GM18502 (cell line): ENCODE data around the gene KMT2E.
"Not testable (repeated sequence)": the region's sequence is repeated elsewhere in the genome, so short reads cannot be mapped to it uniquely, and the experiment has no call there.

ENCODE experiments used
- ATAC-seq: cut with Tn5 transposase; IDR thresholded peaks from one replicate; pipeline ENCODE4 v1.9.1; 2021; ENCODE audit warnings: mild to moderate bottlenecking; ENCODE audit not compliant: unreplicated experiment, poor library complexity

KMT2E gene

DNA sequence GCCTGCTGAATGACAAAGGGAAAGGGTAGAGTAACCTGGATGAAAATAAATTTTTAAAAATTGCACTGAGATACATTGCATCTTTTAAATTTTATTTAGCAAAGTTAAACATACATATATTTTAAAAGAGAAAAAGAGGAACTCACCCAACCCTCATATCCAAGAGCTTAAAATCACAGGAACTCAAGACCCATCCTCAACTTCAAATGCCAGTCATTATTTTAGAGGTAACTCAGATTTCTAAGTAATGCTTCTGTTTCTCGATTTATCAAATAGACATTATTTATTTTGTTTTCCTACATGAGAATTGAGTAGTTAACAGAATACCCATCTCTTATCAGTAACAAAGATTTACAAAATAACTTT lies 32.4 kb upstream of the KMT2E start:
- no peak for ATAC-seq

DNA sequence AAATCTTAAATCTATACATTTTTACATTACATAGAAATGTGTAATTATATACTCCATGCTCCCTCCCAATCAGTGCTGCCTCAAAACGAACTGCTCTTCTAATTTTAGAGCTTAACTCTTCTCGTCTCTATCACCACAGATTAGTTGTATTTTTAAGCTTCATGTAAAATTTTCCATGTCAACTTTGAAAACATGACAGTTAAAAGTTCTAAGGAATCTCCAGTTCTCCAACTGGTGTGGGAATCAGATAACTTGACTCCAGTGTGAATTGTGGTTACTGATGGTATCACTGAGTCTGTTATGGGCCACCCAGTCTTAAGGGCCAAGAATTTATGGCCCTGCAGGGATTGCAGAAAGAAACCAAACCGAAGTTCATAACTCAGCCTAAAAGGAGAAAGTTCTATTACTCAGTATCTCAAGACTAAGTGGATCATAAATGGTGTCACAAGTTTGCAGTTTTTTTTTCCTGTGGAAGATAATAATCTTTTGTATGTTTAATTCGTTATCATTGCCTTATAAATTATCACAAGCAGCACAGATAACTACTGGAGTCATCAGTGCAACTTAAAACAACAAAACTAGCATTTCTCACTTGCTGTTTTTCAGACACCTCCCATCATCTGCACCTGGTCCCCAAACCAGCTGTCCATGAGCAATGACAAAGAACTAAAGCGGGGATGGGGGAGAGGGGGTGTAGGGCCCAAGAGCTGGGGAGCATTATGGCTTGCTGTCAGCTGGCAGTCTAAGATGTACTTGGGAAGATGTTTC lies 31.5 kb upstream of the KMT2E start:
- ATAC-seq, result no peak

DNA sequence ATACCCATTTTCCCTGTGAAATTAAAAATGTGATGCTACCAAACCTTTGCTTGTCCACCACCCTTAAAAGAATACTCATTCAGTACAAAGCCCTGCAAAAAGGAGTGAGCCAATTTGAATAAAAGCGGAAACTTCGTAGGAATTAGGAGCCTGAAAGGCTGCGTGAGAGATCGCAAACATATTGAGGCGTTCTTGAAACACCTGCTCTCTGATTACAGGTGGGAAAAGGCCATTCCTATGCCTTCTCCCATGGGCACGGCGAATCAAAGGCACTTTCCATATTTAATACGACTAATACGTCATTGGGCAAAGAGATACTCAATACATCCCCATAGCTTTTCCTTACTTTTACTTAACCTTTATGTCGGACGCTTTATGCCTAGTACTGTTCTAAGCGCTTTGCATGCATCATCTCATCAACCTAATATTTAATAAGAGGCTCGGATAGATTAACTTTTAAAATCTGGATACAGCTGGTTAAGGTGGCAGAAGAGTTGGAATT lies 30.9 kb upstream of the KMT2E start:
- ATAC-seq, result no peak

DNA sequence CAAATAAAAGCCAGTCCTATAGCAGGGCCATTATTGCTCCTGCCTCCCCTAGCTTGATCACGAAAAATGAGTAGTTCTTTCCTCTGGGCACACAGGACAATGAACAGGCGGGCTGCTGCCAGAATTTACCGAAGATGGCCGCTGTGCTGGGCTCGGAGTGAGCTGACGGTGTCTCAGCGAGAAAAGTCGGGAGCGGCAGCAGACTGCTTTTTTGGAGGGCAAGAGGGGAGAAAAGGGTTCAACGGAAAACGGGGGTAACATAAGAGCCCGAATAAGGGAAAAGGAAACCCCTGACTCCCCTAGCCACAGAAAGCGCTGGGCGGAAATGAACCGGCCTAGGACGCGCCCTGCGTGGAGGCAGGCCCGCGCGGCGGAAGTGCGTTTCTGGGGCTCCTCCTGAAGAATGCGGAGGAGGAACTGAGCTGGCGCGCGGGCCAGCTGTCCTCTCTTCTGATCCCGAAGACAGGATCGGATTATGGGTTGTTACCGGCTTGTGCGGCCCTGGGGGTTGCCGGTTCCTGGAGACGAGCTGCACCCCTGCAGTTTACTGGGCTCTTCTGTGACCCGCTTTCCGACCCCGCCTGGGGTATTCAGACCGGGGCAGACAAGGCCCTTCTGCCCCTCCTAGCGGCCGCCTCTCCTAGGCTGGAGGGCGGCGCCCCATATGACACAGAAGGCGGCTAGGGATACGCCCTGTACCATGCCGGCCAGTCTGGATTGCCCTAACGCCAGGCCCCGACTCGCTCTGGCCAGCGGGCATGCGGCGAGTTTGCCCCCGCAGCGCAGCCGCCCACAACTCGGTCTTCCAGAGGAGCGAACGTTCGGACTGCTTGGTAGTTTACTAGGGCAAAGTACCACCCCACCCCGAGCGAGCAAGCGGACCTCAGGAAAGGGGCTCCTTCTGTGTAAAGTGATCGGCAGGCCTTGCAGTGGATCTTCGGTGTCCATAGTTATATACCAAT lies 30.1 kb upstream of the KMT2E start:
- peak; percentile 90 for ATAC-seq

DNA sequence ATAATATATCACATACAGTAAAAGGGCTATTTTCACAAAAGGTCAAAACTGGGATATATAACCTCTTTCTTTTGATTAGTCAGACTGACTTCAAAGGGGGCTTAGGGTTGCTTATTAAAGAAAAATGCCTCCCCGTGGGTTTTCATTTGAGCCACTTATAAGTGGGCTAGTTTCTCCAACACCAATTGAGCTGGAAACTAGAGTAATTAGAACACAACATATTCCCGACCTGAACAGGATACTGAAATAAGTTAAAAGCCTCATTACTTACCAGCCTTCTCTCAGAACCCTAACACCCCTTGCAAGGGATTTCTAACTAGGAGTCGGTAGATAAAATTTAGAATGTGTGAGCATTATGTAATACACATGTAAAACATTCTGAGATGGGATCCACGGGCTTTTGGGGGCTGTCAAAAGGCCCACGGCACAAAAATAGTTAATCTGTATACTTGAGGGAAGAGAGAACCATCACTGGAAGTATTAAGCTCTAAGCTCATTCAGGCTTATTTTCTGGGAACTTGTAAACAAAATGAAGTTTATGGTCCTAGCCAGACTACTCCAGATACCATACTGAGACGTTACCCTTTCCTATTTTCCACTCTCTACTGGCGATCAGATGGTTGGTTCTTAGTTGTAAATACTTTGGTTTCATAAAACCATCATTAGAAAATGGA lies 29.3 kb upstream of the KMT2E start:
- ATAC-seq, result no peak

DNA sequence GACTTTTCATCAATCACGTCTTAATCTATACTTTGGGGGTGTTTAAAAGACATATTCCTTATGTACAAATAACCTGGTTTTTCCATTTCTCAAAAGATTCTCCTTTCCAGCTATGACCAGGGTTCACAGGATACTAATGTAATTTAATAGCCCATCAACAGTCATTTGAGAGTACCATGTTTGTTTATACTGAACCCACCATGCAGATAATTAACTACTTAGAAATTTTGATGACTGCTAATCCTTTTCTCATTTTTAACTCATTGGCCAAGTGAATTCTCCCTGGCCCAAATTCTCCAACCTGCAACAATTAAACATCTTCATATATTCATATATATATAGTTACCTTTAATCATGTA lies 28.8 kb upstream of the KMT2E start:
- no peak for ATAC-seq

DNA sequence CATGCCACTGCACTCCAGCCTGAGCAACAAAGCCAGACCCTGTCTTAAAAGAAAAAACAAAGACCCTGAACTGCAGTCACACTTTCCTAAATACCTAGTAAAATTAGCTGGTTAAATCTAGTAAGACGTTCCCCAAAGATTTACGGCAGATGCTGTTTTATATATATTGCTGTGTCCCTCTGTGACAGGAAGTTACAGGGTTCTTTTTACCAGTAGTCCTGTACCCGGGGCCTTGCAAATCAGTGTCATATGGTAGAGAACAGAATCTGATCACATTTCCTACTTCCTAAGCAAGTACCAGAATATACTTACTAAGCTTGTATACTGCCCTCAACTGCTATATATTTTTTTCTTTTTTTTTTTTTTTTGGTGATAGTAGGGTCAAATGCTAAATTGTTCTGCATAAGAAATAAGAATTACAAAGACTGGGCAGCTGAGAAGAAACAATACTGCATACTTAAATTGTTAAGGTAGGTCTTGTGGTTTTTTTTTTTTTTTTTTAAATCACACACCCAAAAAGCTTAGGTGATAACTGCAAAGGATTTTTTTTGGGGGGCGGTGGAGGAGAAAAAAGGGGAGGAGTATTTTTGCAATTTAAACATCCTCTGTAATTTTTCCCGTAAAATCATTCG lies 27.3 kb upstream of the KMT2E start:
- no peak for ATAC-seq

DNA sequence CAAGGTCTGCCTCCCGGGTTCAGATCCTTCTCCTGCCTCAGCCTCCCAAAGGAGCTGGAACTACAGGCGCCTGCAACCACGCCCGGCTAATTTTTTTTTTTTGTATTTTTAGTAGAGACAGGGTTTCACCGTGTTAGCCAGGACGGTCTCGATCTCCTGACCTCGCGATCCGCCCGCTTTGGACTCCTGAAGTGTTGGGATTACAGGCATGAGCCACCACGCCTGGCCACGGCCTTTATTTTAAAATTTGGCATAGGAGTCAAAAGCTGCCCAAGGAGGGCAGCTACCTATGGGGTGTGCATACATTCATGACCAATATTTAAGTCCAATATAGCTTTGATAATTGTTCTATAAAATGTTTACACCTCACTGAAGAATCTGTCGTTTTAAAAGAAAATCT lies 26.6 kb upstream of the KMT2E start:
- ATAC-seq, result not testable (repeated sequence)

DNA sequence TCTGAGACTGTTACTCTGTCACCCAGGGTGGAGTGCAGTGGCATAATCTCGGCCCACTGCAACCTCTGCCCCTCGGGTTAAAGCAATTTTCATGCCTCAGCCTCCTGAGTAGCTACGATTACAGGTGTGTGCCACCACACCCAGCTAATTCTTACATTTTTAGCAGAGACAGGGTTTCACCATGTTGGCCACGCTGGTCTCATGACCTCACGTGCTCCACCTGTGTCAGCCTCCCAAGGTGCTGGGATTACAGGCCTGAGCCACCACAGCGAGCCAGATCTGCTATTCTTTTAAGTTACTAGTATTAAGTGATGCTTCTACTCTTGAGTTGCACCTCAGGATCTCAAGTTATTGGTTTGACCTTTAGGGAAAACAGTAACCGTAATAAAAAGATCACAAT lies 23.0 kb upstream of the KMT2E start:
- ATAC-seq, result no peak

DNA sequence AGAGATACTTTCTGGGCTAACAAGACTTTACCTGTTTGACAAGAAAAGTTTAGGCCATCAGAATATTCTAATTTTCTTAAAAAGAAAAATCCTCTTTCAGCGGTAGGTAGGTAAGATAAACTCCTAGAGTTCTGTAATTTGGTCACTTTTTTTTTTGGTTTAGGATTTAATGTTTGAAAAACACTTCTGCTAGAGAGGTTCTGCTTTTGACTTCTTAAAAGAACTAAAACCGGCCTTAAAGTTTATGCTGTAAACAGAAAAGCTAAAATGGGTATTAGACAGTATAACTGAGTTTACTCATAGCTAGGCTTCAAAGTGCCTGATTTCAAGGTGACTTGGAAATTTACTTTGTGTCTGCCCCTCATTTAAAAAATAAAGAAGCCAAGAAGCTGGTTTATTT lies 21.7 kb upstream of the KMT2E start:
- no peak for ATAC-seq

DNA sequence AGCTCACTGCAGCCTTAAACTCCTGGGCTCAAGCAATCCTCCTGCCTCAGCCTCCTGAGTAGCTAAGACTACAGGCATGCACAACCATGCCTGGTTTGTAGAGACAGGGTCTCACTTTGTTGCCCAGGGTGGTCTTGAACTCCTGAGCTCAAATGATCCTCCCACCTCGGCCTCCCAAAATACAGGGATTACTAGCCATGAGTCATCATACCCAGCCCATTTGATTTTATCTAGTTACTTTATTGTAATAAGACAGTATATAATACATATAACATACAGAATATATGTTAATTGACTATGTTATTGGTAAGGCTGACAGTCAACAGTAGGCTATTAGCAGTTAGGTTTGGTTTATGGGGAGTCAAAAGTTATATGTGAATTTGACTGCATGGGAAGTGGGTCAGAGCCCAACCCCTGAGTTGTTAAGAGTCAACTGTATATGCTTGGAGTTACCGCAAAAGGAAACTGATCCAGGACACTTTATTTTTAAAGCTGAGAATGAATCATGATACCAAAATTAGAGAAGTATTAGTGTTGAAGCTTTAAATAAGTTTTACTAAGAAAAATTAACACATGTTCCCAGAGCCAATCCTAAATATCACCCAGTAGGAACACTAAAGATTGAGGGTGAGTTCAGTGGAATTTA lies 20.7 kb upstream of the KMT2E start:
- ATAC-seq, result no peak

DNA sequence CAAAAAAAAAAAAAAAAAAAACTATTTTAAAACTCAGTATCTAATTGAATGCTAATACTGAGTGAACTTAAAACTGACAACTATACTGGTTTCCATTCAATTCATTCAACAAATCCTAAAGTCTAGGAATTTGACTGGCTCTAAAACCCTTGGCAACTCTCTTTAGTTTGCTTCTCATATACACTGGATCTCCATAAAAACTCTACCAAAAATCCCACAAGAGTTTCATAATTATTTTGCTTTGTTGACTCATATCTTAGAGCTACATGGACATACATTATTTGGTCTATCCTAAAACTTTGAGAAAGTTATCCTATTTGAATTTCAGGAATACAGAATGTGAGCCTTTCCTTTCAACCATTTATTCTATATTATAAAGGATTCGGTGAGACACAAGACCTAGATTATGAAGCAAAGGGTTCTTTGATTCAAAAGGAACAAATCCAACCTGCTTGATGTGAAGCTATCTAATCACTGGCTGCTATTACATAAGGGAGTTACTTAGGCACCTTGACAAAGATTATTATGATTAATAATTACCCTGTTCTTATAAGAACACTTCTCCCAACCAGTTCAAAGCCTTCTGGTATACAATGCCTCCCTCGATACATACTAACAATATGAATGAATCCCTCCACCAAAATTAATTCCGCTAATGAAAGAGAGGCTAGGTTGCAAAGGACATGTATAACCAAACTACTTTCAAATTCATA lies 15.8 kb upstream of the KMT2E start:
- no peak for ATAC-seq

DNA sequence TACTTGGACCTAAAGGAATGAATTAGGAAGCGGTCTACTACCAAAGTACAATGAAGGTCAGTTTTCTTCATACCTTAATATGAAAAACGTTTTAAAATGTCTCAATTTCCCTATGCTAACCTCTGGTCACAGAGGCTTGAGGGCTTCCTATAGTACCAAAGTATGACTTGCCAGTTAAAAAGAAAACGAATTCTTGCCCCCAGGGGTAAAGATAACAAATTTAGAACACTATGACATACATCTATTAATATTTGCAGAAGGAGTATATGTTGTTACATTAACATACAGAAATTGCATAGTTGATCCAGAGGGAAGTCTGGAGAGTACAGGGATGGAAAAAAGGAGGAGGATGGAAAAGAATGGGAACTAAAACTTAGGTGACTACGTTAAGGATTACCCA lies 13.8 kb upstream of the KMT2E start:
- ATAC-seq, result no peak

DNA sequence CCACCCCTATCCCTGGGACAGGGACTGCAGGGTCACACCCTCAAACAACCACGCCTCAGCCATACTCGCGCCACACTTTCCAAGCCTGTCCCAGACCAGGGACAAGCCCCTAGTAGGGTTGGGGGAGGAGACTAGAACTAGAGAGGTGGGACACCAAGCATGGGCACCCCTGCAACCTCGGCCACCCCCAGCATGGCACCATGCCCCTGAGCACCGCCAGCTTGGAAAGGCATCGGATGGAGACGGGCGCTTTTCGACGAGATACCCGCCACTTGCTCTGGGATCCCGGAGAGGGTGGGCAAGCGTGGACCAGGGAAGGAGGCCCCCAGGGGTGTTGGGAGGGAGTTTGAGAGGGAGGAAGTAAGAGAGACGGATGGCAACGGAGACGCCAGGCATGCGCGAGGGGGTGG lies 13.1 kb upstream of the KMT2E start:
- ATAC-seq, result no peak

DNA sequence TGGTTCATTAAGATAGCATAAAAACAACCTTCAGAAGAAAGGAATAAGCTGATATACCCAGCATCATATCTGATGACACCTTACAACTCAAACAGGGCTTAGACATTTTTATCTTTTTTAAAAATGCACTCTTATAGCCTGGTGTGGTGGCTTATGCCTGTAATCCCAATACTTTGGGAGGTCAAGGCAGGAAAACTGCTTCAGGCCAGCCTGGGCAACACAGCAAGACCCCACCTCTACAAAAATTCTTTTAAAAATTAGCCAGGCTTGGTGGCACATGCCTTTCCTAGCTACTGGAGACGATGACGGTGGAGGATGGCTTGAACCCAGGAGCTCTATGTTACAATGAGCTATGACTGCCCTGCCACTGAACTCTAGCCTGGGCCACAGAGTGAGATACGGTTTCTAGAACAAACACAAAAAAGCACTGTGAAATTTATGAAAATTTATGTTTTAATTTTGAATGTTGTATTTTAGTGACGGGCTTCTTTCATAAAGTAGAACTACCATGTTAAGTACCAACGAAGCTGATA lies 12.3 kb upstream of the KMT2E start:
- ATAC-seq, result no peak

DNA sequence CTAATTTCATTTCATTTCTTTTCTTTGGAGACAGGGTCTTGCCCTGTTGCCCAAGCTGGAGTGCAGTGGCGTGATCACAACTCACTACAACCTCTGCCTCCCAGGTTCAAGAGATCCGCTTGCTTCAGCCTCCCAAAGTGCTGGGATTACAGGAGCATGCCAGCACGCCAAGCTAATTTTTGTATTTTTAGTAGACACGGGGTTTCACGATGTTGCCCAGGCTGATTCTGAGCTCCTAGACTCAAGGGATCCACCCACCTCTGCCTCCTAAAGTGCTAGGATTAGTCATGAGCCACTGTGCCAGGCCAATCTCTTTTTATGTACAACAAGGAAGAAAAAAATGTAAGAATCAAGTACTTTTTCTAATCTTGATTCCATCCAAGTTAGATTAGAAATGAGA lies 10.7 kb upstream of the KMT2E start:
- ATAC-seq, result no peak

DNA sequence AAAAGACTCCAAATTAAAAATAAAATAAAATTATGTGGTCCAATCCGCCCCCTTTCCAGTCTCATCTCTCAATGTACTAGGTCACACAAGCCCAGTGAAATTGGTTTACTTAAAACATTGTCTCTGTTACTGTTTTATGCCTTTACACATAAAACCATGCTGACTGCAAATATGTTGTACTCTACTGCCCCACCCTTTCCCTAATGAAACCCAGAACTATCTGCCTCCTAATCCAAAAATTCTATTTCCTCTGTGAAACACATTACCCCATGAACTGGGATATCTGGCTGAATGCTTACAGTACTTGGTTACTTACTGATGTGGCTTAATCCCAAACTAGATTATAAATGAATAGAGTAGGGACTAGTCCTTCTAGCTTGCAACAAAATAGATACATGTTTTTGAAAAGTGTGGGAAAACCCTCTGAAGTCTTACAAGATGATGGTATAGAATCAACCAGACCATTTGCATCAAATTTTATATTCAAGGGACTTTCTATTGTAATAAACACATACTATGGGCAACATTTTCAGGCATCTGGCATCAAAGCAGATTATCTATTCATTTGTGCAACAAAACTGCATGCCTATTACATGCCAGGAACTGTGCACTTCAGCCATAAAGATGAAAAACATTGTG lies 10.0 kb upstream of the KMT2E start:
- ATAC-seq, result no peak

DNA sequence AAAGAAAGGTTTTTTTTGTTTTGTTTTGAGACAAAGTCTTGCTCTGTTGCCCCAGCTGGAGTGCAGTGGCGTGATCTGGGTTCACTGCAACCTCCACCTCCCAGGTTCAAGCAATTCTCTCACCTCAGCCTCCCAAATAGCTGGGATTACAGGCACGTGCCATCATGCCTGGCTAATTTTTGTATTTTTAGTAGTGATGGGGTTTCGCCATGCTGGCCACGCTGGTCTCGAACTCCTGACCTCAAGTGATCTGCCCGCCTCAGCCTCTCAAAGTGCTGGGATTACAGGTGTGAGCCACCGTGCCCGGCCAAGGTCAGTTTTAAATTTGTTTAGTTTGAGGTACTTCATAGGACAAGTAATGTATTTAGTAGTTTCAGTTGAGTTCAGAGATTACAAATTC lies 9.0 kb upstream of the KMT2E start:
- not testable (repeated sequence) for ATAC-seq

DNA sequence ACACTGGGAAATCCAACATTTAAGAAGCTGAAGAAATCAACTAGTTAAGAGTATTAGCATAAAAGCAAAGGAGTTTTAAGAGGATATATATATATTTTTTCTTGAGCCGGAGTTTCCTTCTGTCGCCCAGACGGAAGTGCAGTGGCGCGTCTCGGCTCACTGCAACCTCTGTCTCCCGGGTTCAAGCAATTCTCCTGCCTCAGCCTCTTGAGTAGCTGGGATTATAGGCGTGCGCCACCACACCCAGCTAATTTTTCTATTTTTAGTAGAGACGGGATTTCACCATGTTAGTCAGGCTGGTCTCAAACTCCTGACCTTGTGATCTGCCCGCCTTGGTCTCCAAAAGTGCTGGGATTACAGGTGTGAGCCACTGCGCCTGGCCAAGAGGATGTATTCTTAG lies 8.5 kb upstream of the KMT2E start:
- not testable (repeated sequence) for ATAC-seq
